22Rv1 (cell line): ENCODE data around the gene OR9A4.

ENCODE experiments used
- H3K27ac ChIP-seq: fragments of 450-650 bp; 2 replicates; pipeline ENCODE4 v1.5.1; 2017
- ZFX ChIP-seq: fragments of 450-650 bp; IDR thresholded peaks from 2 replicates; pipeline ENCODE4 v1.6.1; 2017; ENCODE audit warnings: antibody characterized with exemption, borderline replicate concordance
- TF ChIP-seq, protein P1 (sequence below): fragments of 450-650 bp; IDR thresholded peaks from 2 replicates; pipeline ENCODE4 v1.5.1; 2017; ENCODE audit warnings: mild to moderate bottlenecking

The OR9A4 gene

DNA sequence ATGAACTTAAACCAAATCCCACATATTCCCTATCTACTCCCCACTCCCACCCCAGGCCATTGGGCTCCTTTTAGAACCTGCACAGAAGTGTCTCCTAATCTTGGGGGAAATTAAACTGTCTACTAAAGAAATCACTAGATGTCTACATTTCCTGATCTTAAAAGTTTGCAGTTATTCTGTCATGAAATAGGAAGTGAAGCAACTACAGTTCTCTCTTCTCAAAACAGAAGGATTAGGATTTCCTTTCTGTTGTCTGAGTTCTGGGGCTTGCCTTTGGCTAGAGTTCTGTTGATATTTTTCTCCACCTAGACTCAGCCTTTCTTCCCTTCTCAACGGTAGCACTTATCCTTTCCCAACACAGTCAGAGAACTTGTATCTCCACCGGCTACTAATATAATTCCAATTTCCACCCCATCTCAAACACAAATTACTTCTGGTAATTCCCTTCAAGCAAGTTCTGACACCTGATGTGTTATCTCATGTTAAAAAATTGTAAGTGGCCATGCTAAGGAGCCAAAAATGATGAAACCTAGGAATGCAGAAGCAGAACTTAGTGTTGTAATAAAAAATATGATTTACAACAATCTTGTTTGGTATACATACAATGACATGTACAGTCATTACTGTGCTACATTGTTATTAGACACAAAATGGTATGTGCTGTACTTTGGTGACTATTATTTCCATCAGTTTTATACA lies 12.1 kb downstream of the OR9A4 start:
- H3K27ac ChIP-seq, result no peak overlapping the region
- TF ChIP-seq ZFX, result no peak

DNA sequence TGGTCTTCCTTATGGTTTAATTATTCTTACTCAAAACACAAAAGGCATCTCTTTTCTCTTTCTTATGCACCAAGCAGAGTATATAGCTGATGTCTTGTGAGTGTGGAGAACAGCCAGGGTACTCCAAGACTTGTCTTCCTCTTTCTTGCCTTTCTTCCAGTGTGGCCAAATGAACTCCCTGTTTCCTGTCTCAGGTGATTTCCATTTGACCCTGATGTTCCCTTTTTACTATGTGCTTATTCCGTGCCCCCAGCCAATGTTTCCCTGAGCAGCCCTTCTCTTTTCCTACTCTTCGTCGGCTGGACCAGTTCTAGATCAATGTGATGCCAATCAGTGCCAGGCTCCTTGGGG lies 12.6 kb downstream of the OR9A4 start:
- no peak overlapping the region for H3K27ac ChIP-seq
- TF ChIP-seq, protein P1, sequence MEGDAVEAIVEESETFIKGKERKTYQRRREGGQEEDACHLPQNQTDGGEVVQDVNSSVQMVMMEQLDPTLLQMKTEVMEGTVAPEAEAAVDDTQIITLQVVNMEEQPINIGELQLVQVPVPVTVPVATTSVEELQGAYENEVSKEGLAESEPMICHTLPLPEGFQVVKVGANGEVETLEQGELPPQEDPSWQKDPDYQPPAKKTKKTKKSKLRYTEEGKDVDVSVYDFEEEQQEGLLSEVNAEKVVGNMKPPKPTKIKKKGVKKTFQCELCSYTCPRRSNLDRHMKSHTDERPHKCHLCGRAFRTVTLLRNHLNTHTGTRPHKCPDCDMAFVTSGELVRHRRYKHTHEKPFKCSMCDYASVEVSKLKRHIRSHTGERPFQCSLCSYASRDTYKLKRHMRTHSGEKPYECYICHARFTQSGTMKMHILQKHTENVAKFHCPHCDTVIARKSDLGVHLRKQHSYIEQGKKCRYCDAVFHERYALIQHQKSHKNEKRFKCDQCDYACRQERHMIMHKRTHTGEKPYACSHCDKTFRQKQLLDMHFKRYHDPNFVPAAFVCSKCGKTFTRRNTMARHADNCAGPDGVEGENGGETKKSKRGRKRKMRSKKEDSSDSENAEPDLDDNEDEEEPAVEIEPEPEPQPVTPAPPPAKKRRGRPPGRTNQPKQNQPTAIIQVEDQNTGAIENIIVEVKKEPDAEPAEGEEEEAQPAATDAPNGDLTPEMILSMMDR, result no peak
- no peak for TF ChIP-seq ZFX

DNA sequence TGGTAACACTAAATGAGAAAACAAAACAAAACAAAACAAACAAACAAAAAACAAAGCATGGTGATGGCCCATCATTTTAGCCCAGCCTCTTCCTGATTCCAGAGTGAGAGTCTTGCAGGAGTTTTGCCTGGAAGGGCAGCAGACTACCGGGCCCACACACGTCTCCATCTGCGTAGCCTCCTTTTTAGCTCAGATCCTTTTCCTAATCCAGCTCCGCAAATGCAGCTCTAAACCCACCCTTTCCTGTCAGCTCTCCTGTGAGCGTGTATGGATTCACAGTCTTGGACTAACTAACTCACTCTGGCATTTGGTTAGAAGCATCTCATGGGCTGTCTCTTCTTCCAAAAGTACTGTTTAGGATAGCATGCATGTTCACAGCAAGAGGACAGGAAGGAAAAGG lies 14.0 kb downstream of the OR9A4 start:
- no peak overlapping the region for H3K27ac ChIP-seq
- TF ChIP-seq, protein P1, result no peak
- TF ChIP-seq ZFX, result no peak

DNA sequence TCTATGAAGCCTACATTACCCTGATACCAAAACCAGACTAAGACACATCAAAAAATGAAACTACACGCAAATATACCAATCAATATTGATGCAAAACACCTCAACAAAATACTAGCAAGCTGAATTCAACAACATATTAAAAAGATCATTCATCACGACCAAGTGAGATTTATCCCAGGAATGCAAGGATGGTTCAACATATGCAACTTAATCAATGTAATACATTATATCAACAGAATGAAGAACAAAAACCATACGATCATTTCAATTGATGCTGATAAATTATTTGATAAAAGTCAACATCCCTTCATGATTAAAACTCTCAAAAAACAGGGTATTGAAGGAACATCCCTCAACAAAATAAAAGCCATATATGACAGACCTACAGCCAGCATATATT lies 24.9 kb downstream of the OR9A4 start:
- H3K27ac ChIP-seq, result no peak overlapping the region
- no peak for TF ChIP-seq ZFX
- TF ChIP-seq, protein P1, result no peak

DNA sequence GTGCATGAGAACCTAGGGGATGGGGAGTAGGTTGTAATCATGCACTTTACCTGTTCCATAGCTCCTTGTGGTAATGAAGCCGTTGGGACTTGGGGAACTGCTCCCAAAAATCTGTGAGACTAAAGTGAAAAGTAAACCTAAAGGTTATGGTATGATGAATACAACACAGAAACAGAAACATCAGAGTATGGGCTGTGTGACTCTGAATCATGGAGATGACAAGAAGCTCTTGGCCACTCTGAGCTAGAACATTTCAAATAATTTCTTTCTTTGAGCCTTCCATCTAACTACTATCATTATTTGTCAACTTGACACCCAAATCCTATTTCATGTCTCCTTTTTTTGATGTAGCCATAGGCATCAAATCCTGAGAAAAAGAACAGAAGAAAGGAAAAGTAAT lies 27.6 kb downstream of the OR9A4 start:
- no peak overlapping the region for H3K27ac ChIP-seq
- TF ChIP-seq ZFX, result no peak
- TF ChIP-seq, protein P1, result no peak

DNA sequence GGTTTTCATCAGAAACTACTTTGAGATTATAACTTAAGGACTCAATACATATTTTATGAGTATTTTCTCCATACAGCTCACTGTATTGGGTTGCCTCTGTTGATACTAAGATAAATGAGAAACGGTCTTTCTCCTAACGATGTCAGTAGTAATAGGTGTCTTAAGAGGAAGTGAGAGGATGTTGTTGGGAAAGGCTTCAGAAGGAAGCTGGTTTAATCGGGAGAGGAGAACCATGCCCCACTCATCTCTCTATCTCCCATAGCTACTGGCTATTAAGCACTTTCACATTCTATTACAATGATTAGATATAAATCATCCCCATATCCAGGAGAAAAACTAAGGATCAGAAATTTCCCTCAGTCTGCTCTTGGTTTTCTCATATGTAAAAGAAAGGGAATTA lies 28.6 kb downstream of the OR9A4 start:
- no peak overlapping the region for H3K27ac ChIP-seq
- TF ChIP-seq, protein P1, result no peak
- TF ChIP-seq ZFX, result no peak

DNA sequence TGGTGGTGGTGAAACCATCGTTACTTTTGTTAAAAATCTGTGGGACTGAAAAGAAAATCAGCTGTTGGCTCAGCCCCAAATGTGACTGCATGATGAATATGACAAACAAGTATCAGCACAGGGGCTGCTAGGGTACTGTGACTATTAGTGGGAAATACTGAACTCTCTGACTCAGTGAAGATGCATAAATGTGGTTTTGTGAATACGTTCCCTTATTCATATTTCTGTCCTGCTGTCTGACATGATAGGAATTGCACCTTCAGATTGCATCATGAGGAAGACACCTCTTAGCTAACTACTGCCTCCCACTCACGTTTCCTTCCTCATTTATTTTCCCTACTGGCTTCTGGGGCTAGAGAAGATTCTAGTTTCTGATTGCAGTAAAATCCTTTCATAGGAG lies 29.2 kb downstream of the OR9A4 start:
- TF ChIP-seq, protein P1, result no peak
- no peak overlapping the region for H3K27ac ChIP-seq

DNA sequence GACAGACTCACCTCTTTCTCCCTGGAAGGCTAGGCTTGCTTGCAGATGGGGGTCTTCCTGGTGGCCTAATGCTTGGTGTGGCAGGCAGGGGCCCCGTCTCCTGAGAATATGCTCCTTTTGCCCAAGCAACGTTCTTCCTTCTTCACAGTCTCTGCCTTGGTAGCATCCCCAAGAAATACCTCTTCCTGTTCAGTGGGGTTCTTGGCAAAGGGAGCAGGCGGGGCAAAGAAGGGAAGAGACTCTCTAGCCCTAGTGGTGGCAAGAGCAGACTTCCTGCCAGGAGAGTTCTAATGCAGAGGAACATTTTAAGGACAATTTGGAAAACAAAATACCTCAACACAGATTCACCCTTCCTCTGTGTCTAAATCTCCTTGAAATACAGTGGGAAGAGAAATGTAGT lies 30.6 kb downstream of the OR9A4 start, which contains the start of gene CLEC5A:
CLEC5A (minus strand) TSS at position 179 of the 400 bp plus-strand sequence. CDS start 682 bp downstream, outside the sequence.
- TF ChIP-seq ZFX, result no peak
- TF ChIP-seq, protein P1, result no peak
- H3K27ac ChIP-seq, result no peak within 1 kb of the TSS
